Sigmoid colon (tissue), 7 donors: Measurements from ENCODE around the gene TMED4. TPM values are rescaled to one million over a fixed set of nuclear protein-coding genes. Genes with fewer than 3 reads are reported as not detected.

Source experiments
- DNase-seq: peaks from one replicate; pipeline ENCODE4 v3.0.0-alpha.2; 2019
- H3K27ac ChIP-seq, 4 donors: fragments of 200-600 bp; sonication (generic); one replicate each; pipeline ENCODE4 v1.5.1; 2016 to 2019; ENCODE audit warnings: mild to moderate bottlenecking in 1 of 4
- H3K27me3 ChIP-seq, 3 donors: fragments of 200-600 bp; sonication (generic); one replicate each; pipeline ENCODE4 v1.5.1; 2019; ENCODE audit warnings: mild to moderate bottlenecking in 1 of 3
- H3K36me3 ChIP-seq, 4 donors: fragments of 200-600 bp; sonication (generic); one replicate each; pipeline ENCODE4 v1.5.1; 2016 to 2019
- H3K4me1 ChIP-seq, 4 donors: fragments of 200-600 bp; sonication (generic); one replicate each; pipeline ENCODE4 v1.5.1; 2017 to 2019
- H3K4me3 ChIP-seq, 4 donors: fragments of 200-600 bp; sonication (generic); one replicate each; pipeline ENCODE4 v1.5.1; 2017 to 2019; ENCODE audit warnings: mild to moderate bottlenecking in 2 of 4, moderate library complexity in 1 of 4
- H3K9me3 ChIP-seq, 4 donors: fragments of 200-600 bp in 3 of 4; sonication (generic) in 3 of 4; one replicate each; pipeline versions ENCODE4 v1.5.1 to v1.6.1; 2013 to 2019
- EP300 ChIP-seq, 4 donors: sonication (generic); formaldehyde crosslinking; IDR thresholded peaks; one replicate each; pipeline ENCODE4 v1.6.1; 2017; ENCODE audit warnings: antibody characterized with exemption in 4 of 4
- POLR2A ChIP-seq, 2 donors: fragments of 450-650 bp; IDR thresholded peaks; one replicate each; pipeline ENCODE4 v1.6.1; 2016; ENCODE audit warnings: antibody characterized with exemption in 2 of 2, mild to moderate bottlenecking in 2 of 2, moderate library complexity in 2 of 2
- POLR2AphosphoS5 ChIP-seq, 4 donors: sonication (generic); formaldehyde crosslinking; IDR thresholded peaks; one replicate each; pipeline ENCODE4 v1.6.1; 2017; ENCODE audit warnings: antibody characterized with exemption in 4 of 4
- WGBS, 2 donors: extraction: QIAGEN DNeasy Blood & Tissue Kit; methylation state at CpG; one replicate each; pipeline ENCODE4 v1.1.7; 2013; 5-methylcytosine and 5-hydroxymethylcytosine counted together
- intact Hi-C: fragments of 100-400 bp; cut with DNase I; formaldehyde crosslinking; loops from one replicate; pipeline ENCODE4 v1.15.1; 2023
- polyA plus RNA-seq, 3 donors: library from polyadenylated mRNA; stranded (reverse); fragments of 200-250 nt; gene quantifications; one replicate each; pipeline ENCODE4 v1.2.3, GENCODE V29; 2013
- total RNA-seq, 4 donors: library from RNA; depleted of rRNA; stranded (reverse); fragments of >200 nt; gene quantifications; one replicate each; pipeline ENCODE4 v1.1.0, GENCODE V29; 2016
- TF ChIP-seq, protein P1 (sequence below), 4 experiments: fragments of 450-650 bp in 3 of 4; fragments of 200-600 bp in 1 of 4; IDR thresholded peaks; one replicate each; pipeline ENCODE4 v1.5.1; 2016 to 2019; ENCODE audit warnings: antibody characterized with exemption in 4 of 4, mild to moderate bottlenecking in 3 of 4, moderate library complexity in 2 of 4
- donor health status: healthy with polysubstance abuse.
- donor health status: Bipolar disorder and iron deficiency.
- donor health status: healthy.

The TMED4 gene
- total RNA-seq (100 to 1,000 TPM; 114 to 209 (median 154) TPM), polyA plus RNA-seq (10 to 100 TPM; 18.6 to 49.8 (median 20.8) TPM)

DNA sequence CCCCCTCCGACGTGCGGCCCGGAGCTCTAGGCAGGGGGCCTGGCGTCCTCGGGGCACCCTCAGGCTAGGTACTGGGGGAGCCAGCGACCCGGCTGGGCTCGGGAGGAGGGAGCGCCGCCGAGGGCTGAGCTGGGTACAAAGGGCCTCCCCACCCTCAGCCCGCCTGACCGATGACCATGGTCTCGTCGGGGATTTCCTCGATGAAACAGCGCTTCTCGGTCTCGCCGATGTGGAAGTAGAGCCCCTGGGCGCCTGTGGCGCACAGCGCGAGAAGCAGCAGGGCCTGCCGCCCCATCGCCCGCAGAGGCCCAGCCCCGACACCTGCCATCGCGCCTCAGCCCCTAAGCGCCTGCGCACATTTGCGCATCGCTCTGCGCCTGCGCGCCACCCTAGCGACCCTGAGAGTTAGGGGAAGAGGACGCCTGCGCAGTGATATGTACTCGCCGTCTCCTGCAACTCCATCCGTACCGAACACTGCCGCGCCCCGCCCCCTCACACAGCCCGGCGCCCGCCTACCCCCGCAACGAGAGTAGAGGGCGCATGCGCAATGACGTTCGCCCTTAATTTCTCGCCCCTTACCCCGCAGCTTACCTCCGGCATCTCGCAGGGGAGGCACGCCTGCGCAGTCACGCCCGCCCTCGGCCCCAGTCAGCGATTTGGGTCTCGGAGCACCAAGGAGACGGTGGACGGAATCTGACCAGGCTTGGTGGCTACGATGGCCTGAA, at the start of gene TMED4:
TMED4 (minus strand) TSS at position 353 of the 725 bp plus-strand sequence; CDS start at position 328, 25 bp downstream.
- peak in 1 of 4 donors; percentile 33 for TF ChIP-seq EP300 (IDR thresholded peaks at IDR 0.05)
- TF ChIP-seq, protein P1, sequence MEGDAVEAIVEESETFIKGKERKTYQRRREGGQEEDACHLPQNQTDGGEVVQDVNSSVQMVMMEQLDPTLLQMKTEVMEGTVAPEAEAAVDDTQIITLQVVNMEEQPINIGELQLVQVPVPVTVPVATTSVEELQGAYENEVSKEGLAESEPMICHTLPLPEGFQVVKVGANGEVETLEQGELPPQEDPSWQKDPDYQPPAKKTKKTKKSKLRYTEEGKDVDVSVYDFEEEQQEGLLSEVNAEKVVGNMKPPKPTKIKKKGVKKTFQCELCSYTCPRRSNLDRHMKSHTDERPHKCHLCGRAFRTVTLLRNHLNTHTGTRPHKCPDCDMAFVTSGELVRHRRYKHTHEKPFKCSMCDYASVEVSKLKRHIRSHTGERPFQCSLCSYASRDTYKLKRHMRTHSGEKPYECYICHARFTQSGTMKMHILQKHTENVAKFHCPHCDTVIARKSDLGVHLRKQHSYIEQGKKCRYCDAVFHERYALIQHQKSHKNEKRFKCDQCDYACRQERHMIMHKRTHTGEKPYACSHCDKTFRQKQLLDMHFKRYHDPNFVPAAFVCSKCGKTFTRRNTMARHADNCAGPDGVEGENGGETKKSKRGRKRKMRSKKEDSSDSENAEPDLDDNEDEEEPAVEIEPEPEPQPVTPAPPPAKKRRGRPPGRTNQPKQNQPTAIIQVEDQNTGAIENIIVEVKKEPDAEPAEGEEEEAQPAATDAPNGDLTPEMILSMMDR (IDR thresholded peaks at IDR 0.05): no peak
- TF ChIP-seq POLR2A (IDR thresholded peaks at IDR 0.05): peak; percentile 73 to 76
- peak; percentile 87 to 97 (median 94) for TF ChIP-seq POLR2AphosphoS5 (IDR thresholded peaks at IDR 0.05)
- no peaks in the 10 kb centered on the region for H3K9me3 ChIP-seq
- peak; percentile 100 for DNase-seq
- H3K27ac ChIP-seq: peak within 1 kb of the TSS; percentile 94 to 98 (median 97)
- H3K27me3 ChIP-seq: no peaks in the 10 kb centered on the region
- 0% methylated on average over 71 of the region's 71 CpGs for WGBS, 2 donors
- intact Hi-C loops: loop anchor here (1.0 to 10.0 kb wide), 5 partner anchors 24 to 403 kb away; partner anchors contain the start of genes H2AZ2, OGDH, PPIA and ZMIZ2
- H3K4me1 ChIP-seq: peaks cover 0 to 27% (median 21%) of the 10 kb centered on the region in 4 donors
- H3K4me3 ChIP-seq: peak within 1 kb of the TSS; percentile 80 to 98 (median 88)
- peaks cover 0 to 41% (median 19%) of the 10 kb centered on the region in 4 donors for H3K36me3 ChIP-seq

DNA sequence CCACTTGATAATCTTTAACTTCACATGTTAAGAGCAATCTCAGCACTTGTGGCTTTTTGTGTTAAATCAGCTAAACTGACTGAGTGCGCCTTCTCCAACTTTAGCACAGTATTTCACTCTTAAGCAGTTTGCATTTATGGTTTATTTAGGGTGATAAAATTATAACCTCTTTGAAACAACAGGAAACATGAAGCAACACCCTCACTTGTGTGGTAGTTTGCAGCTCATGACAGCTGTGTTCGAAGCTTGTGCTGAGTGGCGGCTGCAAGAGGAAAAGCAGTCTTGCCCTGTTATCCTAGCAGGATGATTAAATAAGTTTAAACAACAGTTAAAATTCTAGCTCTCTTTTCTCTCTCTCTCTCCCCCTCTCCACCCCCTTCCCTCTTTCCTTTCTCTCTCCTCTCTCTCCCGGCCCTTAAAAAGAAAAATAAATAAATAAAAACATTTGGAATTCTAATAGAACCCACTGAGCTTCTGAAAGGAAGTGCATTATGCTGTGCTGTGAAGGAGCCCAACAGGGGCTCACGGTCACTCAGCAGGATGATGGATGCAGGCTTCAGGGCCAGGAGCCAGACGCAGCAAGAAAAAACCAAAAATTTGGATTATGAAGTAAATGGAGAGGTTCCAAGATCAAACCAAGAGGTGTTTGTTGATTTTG, 49.6 kb upstream of the TMED4 start:
- Histone ChIP-seq H3K27me3 (no peaks in the 10 kb centered on the region), H3K4me1 (peaks cover 0 to 54% (median 49%) of the 10 kb centered on the region in 4 donors), H3K36me3 (peaks cover 0 to 23% (median 6%) of the 10 kb centered on the region in 4 donors), H3K4me3 (no peak overlapping the region), H3K27ac (peak overlapping the region; percentile 21 to 86 (median 79)), H3K9me3 (no peaks in the 10 kb centered on the region)
- TF ChIP-seq EP300 (IDR thresholded peaks at IDR 0.05) (no peak), POLR2AphosphoS5 (IDR thresholded peaks at IDR 0.05) (no peak)
- WGBS, 2 donors: 39 to 40% methylated on average over 6 of the region's 6 CpGs
- intact Hi-C loops: no loop called here
- no peak for DNase-seq

DNA sequence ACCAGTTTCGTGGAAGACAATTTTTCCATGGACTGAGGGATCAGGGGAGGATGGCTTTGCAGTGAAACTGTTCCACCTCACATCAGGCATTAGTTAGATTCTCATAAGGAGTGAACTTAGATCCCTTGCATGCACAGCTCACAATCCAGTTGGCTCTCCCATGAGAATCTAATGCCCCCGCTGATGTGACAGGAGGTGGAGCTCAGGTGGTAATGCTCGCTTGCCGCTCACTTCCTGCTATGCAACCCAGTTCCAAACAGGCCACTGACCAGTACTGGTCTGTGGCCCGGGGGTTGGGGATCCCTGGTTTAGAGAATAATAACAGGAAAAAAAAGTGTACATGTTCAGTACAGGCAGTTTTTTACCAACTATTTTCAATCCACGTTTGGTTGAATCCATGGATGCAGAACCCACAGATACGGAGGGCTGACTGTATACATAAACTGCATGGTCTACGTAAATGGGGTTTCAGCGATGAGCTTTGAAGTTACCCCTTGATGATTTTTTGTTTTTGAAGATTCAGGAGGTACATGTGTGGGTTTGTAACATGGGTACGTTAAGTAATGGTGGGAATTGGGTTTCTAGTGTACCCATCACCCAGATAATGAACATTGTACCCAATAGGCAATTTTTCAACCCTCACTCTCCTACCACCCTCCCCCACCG, 48.9 kb upstream of the TMED4 start:
- WGBS, 2 donors: 66 to 77% methylated on average over 11 of the region's 11 CpGs
- Histone ChIP-seq H3K9me3 (no peaks in the 10 kb centered on the region), H3K4me1 (peaks cover 0 to 54% (median 49%) of the 10 kb centered on the region in 4 donors), H3K27me3 (no peaks in the 10 kb centered on the region), H3K4me3 (no peak overlapping the region), H3K36me3 (peaks cover 0 to 29% (median 9%) of the 10 kb centered on the region in 4 donors), H3K27ac (peak overlapping the region; percentile 5 to 86 (median 79))
- intact Hi-C loops: no loop called here
- TF ChIP-seq EP300 (IDR thresholded peaks at IDR 0.05) (no peak), POLR2A (IDR thresholded peaks at IDR 0.05) (no peak), POLR2AphosphoS5 (IDR thresholded peaks at IDR 0.05) (no peak)
- TF ChIP-seq, protein P1 (IDR thresholded peaks at IDR 0.05): no peak
- DNase-seq: no peak

DNA sequence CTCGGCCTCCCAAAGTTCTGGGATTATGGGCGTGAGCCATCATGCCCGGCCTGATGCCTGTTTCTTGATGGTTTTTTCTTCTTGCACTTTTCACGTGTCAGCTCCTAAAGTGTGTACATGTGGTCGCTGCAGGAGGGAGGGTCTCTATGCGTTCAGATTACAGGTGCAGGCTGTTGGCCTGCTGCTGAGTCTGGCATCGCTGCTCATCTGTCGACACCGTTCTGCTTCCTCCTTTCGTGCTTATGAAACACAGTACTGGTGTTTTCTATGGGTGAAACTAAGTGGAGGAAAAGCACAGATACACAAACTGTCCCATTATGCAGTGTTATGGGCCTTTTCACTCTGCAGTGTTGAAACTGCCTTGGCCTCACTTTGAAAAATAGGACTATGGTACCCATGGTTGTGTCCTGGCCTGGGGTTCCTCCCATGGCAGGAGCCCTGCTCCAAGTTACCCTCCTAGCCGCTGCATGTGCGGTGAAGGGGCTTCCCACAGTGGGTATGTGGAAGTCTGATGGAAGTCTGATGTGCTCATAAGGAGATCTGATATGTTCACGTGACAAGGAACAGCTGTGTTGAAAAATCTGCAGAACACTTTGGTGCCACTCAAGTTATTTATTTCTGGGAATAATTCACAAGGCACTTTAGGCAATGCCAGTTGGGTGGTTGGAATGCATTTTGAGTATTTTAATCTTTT, 47.9 kb upstream of the TMED4 start:
- H3K4me1 ChIP-seq: peaks cover 0 to 46% (median 42%) of the 10 kb centered on the region in 4 donors
- no peak for DNase-seq
- 80 to 86% methylated on average over 13 of the region's 13 CpGs for WGBS, 2 donors
- H3K27ac ChIP-seq: peak overlapping the region in 3 of 4 donors; percentile 29 to 86 (median 80)
- no peaks in the 10 kb centered on the region for H3K27me3 ChIP-seq
- no peak overlapping the region for H3K4me3 ChIP-seq
- peaks cover 0 to 39% (median 14%) of the 10 kb centered on the region in 4 donors for H3K36me3 ChIP-seq
- no peaks in the 10 kb centered on the region for H3K9me3 ChIP-seq
- intact Hi-C loops: no loop called here
- TF ChIP-seq, protein P1 (IDR thresholded peaks at IDR 0.05): no peak
- TF ChIP-seq POLR2AphosphoS5 (IDR thresholded peaks at IDR 0.05) (no peak), POLR2A (IDR thresholded peaks at IDR 0.05) (no peak), EP300 (IDR thresholded peaks at IDR 0.05) (no peak)
